H4 (cell line): ENCODE results near the gene PHF2. TPM values are rescaled to one million over a fixed set of nuclear protein-coding genes. Genes with fewer than 3 reads are reported as not detected.
"Not testable (repeated sequence)": the region's sequence is repeated elsewhere in the genome, so short reads cannot be mapped to it uniquely, and the experiment has no call there.

Experiments
- DNase-seq: peaks from one replicate; pipeline ENCODE4 v3.0.0-alpha.2; 2015; ENCODE audit warnings: low spot score
- total RNA-seq: library from RNA; depleted of rRNA; stranded (reverse); fragments of >200 nt; shearing (Covaris generic); gene quantifications from 2 replicates; pipeline ENCODE4 v1.2.3, GENCODE V29; 2014

PHF2 gene
- total RNA-seq, 1 experiment from 2014 or later = 5.8 TPM

DNA sequence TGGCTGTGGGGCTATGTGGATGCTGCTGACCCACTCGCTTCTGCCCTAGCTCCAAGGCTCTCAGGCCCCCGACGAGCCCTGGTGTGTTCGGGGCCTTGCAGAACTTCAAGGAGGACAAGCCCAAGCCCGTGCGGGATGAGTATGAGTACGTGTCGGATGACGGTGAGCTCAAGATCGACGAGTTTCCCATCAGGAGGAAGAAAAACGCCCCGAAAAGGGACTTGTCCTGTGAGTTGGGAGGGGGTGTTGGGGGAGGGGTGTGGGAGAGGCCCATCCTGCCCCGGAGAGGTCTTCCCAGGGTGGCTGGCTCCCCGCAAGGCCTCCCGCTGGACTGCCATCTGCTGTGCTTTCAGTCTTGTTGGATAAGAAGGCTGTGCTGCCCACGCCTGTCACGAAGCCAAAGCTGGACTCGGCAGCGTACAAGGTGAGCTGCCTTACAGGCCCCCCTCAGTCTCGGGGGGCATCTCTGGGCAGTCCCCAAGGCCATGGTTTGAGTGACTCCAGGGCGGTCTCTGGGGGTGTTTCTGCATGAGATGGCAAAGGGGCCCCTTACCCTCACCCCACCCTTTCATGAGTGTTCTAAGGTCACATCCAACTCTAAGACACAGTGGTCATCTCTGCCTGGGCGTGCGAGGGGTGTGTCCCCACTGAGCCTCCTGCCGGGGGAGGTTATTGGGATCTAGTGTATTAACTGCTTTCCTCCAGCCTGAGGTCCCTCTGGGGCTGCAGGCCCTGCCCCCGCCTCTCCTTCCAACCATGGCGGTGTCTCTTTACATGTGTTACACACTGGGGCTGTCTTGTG lies 89.5 kb downstream of the PHF2 start:
- no peak for DNase-seq

DNA sequence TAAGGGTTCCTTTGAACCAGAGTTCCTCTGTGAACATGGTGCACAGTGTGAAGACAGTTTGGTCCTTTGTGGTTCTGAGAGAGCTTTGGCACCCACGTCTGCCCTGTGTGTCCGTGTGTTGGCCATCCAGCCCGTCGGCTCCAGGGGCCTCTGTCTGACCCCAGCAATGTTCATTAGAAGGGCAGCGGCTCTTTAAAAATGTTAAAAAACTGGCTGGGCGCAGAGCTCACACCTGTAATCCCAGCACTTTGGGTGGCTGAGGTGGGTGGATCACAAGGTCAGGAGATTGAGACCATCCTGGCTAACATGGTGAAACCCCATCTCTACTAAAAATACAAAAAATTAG lies 90.0 kb downstream of the PHF2 start:
- DNase-seq = not testable (repeated sequence)

DNA sequence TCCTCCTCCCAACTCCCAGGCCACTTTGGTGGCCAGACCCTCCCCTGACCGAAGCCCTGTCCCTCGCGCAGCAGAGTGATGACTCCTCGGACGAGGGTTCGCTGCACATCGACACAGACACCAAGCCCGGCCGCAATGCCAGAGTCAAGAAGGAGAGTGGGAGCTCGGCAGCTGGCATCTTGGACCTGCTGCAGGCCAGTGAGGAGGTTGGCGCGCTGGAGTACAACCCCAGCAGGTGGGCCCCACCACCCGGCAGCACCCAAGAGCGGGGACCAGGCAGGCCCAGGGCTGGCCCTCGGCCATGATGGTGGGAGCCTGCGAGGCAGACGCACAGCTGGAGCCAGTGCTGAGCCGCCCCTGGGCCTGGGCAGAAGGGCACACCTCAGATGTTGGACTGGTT lies 90.6 kb downstream of the PHF2 start:
- DNase-seq = no peak

DNA sequence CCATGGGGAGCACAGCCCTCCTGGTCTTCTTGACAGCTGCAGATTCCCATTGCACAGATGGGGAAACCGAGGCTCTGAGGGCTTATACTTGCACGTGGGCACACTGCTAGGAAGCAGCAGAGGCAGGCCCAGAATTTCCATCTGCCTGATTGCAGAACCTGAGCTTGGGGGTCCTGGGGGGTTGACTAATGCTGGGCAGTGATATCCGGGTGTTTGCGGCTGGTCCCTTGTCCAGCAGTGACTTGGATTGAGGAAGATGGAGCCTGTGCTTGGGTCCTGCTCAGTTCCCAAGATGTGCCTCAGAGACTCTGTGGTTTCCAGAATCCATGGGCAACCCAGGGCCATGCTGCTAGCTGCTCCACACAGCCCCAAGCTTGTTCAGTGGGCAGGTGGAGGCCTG lies 91.2 kb downstream of the PHF2 start:
- no peak for DNase-seq

DNA sequence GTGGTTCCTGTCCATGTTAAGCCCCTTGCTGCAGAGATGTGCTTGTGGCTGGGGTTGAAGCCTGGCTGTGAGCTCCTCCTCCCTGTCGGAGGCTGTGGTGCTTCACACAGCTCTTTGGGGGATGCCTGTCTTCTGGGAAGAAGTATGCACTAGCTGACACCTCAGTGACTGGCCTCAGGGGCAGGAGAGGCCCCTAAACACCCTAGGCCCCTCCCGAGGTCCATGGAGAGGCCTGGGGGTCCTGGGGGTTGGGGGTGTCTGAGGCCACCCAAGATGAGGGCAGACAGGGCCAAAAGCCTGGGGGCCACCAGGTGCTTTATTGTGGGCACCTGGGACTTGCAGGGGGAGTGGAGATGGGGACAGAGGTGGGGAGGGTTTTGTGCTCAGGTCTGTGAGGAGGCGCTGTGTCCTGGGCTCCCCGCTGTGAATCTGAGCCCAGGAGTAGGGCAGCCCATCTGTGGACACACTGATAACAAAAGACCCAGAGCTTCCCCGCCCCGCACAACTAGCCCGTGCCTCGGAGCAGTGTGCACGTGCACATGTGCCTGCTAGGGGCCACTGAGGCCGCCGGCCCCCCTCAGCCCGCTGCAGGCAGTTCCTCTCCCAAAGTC lies 92.0 kb downstream of the PHF2 start:
- no peak for DNase-seq

DNA sequence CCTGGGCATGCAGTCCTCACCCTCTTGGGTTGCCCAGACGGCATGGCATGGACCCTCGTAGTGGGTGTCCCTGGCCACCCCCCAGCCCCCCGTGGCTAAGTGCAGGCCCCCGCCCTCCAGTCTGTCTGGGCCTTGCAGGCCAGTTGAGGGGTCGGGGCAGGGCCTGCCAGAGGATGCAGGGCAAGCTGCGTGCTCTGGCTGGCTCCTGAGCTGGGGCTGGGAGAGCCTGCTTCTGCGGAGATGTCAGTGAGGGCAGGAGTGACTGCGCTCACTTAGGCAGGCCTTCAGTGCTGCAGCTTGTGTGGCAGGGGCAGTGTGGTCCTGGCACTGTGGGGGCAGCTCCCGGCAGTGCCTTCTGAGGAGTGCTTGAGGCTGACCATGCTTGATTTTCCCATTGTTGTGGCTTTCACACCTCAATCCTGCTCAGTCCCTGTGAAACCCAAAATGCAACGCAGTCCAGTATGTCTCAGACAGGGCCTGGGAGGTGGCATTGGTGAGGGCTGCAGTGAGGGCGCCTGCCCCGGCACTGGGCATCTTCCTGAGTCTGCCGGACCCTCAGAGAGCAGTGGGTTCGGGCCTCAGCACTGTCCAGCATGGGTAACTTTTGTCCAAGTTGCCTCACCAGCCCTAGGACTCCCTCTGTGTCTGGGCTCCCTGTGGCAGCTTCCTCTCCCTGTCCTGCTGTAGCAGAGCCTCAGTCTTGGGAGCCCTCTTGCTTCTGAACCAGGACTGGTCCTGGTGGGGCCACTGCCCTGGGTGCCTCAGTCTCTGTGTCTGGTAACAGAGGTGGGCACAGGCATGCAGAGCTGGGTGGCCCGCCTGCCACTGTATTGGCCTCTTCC lies 93.0 kb downstream of the PHF2 start:
- no peak for DNase-seq

DNA sequence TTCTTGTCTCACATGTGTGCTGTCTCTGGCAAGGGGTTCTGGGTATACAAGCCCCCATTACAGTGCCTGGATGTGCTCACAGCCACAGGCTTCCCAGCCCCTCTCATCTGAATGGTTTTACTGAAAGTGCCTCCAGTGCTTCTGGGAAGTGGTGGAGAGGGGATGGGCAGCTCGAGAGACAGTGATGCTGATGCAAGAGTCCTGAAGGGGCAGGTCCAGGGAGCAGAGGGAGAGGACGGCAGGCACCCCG lies 93.5 kb downstream of the PHF2 start:
- DNase-seq = no peak

DNA sequence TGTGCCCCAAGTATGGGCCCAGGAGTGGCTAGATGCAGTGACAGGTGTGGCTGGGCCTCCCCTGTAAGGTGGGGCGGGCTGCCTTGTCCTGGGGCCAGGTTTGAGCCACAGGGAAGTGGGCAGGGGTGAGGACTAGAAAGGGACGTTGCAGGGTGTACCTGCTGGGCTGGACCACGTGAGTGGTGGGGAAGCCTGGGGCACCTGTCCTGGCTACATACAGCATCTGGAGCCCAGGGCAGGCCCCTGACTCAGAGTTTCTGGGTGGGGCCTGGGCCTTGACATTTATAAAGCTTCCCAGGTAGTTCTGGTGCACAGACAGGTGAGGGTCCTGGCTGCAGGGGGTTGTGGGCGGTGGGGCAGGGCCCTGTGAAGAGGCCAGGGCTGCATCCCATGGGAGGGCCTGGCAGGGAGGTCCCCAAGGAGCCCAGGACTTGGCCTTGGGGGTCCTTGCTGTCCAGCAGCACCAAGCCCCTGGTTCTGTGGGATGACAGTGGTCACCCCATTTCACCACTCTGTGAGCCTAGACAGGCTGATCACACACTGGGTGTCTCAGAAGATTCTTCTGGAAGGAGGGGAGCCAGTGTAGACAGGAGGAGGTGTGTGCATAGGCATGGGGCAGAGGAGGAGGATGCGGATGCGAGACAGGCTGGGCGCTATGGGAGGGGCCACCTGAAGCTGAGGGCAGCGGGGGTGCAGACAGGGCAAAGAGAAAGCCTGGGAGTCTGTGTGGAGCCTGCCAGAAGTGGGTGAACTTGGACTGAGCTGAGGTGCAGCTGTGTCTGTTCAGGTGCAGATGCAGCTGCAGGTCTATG lies 94.0 kb downstream of the PHF2 start:
- no peak for DNase-seq

DNA sequence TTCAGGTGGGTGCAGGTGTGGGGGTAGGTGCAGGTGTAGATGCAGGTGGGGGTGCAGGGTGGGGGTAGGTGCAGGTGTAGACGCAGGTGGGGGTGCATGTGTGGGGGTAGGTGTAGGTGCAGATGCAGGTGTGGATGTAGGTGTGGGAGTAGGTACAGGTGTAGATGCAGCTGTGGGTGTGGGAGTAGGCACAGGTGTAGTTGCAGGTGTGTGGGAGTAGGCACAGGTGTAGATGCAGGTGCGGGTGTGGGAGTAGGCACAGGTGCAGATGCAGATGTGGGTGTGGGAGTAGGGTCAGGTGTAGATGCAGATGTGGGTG lies 94.6 kb downstream of the PHF2 start:
- DNase-seq = no peak

DNA sequence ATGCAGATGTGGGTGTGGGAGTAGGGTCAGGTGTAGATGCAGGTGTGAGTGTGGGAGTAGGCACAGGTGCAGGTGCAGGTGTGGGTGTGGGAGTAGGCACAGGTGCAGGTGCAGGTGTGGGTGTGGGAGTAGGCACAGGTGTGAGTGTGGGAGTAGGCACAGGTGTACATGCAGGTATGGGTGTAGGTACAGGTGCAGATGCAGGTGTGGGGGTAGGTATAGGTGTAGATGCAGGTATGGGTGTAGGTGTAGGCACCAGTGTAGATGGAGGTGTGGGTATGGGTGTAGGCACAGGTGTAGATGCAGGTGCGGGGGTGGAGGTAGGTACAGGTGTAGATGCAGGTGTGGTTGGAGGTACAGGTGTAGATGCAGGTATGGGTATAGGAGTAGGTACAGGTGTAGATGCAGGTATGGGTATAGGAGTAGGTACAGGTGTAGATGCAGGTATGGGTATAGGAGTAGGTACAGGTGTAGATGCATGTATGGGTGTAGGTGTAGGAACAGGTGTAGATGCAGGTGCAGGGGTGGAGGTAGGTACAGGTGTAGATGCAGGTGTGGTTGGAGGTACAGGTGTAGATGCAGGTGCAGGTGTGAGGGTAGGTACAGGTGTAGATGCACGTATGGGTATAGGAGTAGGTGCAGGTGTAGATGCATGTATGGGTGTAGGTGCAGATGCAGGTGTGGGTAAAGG lies 96.1 kb downstream of the PHF2 start:
- DNase-seq = not testable (repeated sequence)

DNA sequence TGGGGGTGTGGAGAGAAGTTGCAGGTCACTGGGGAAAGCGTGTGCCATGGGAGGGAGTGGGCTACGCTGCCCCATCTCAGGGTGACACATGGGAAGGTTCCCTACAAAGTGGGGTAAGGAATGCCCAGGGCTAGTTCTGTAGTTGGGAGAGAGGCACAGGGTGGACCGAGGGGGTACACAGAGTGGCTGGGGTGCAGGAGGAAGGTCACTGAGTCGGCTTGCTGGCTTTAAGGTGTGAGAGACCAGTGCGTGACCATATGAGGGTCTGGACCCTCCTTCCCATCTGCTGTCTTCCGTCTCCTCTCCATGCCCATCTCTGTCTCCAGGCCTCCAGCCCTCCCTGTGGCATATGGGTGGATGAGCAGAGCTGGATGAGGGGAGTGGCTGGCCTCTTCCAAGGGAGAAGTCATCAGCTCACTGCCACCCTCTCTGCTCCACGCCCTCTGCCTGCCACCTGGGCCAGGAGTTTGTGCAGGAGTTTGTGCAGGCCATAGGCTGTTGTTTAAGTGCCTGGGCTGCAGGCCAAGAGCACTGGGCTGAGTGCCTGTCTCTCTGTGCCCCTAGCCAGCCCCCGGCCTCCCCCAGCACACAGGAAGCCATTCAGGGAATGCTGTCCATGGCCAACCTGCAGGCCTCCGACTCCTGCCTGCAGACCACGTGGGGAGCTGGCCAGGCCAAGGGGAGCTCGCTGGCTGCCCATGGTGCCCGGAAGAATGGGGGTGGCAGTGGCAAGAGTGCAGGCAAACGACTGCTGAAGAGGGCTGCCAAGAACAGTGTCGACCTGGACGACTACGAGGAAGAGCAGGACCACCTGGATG lies 96.8 kb downstream of the PHF2 start:
- DNase-seq = no peak

DNA sequence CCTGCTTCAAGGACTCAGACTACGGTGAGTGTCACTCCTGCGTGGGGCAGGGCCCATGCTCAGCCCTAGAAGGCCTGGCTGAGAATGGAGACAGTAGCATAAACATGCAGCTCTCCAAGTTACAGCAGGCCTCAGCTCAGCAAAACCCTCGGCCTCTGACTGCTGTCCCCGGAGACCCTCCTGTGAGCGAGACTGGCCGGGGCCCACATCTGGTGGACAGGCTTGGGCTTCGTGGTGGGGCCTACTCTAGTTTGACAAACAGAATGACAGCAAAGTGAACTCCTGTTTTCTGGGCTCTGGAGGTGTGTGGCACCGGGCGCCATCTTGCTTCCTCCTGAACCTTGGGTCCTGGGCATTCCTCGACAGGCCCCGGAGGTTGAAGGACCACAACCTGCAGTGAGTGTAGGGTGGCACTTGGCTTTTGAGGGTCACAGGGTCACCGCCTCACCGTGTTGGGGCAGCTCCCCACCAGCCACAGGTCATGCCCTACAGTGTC lies 97.5 kb downstream of the PHF2 start:
- no peak for DNase-seq

DNA sequence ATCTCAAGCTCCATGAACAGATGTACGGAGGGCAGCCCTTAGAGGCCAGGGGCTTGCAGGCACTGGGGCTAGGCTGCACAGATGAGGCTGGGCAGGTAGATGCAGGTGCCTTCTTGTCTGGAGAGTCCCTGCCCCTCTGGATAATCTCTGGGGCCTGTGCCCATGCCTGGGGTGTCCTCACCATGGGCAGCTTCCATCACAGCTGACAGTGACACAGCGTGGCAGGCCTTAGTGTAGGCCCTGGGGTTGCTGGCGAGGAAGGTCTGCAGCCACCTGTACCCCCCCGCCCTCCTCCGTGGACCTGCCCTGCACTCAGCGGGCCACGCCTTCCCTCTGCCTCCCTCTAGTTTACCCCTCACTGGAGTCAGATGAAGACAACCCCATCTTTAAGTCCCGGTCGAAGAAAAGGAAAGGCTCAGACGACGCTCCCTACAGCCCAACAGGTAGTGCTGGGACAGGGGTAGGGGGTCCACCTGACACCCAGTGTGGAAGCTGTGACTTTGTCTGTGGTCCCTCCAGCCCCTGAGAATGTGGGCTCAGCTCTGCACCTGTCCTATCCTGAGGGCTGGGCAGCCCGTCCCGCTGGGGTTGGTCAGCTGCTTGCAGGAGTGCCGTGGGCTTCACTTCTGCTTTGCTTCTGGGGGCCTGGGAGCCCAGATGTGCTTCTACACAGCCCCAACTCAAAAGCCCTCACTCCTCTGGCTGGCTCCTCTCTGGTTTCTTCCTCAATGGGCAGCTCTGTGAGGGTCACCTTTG lies 98.4 kb downstream of the PHF2 start:
- no peak for DNase-seq

DNA sequence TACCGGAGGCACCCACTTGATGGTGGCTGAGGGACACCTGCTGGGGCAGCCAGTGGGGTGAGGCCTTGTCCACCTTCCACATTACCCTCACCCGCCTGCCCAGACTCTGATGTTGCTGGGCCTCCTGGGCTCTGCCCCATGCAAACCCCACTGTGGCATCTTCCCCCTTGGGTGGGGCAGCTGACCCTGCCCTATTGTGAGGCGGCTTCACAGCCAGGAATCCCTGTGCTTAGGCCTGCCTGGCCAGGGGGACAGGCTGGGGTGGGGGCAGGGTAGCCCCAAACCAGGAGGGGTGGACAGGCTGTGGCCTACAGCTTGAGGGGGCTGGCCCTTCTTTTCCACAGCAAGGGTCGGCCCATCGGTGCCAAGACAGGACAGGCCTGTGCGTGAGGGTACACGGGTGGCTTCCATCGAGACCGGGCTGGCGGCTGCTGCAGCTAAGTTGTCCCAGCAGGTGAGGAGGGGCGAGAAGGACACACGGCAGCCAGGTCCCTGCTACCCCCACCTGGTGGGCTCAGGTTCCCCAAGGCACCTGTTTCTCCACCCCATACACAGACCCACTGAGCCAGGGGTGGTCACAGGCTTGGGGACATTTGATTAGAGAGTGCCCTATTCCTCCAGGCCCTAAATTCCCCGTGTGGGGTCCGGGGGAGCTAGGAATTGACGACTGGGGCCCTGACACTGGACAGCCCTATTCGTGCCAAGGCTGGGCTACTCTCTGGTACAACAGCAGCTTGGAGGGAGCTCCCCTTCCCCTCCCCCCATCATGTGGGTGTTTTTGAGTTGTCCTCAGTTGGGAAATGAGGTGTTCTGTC lies 99.2 kb downstream of the PHF2 start:
- no peak for DNase-seq

DNA sequence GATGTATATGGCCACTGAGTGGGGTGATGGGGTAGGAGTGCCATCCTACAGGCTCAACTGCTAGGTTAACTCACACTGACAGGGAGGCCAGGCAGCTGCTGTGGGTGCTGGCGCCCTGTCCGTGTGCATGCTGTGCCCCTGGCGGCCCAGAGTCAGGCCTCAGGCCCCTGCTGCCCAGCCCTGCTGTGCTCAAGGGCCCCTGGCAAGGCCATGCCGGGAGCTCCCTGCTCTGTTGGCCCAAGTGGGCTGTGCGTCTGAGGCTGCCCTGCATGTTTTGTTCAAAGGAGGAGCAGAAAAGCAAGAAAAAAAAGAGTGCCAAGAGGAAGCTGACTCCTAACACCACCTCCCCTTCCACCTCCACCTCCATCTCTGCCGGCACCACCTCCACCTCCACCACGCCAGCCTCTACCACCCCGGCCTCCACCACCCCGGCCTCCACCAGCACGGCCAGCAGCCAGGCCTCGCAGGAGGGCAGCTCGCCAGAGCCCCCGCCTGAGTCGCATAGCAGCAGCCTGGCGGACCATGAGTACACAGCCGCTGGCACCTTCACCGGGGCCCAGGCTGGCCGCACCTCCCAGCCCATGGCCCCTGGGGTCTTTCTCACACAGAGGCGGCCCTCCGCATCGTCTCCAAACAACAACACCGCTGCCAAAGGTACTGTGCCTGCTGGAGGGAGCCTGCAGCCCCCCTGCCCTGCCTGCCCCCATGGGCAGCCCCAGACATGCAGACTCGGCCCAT lies 100.1 kb downstream of the PHF2 start:
- no peak for DNase-seq

DNA sequence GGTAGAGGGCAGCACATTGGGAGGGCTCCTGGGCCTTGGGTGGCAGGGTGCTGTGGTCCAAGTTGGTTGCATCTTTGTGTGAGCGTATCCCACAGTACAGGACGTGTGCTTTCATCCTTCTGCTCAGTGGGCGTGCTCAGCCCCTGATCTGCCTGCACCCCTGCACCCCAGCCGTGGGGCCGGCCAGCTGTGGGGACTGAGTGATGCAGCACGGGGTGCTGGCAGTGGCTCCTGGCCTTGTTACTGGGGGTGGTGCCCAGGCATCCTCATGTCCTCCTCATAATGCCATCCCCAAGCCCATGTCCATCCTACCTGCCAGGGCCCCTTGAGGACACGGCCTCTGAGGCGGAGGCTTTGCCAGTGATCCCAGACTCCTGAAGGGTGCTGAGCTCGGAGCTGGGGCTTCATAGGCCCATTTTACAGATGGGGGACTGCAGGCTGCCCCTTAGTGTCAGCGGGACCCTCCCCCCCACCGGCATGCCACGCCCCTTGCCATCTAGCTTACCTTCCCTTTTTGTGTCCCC lies 100.7 kb downstream of the PHF2 start:
- DNase-seq = no peak

DNA sequence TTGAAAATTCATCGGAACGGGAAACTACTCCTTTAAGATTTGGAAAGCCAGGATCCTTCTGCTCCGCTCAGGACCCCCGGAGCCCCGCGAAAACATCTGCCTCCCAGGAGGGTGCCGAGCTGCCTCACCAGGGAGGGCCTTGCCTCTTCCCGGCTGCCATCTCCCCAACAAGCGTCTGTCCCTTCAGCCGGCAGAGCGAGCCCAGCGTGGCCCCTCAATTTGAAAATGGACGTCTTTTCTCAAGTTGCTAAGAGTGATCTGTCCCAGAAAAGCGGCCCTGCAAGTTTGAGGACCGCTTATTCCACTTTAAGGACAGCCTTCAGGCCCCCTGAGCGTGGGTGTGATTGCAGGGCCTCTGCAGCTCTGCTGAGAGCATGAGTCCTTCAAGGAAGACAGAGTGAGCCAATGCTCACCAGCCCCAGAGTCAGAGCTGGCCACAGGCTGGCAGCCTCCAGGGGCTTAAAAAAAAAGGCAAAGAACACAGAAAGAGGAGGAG lies 101.3 kb downstream of the PHF2 start:
- DNase-seq = no peak
